Prostate gland (tissue), 2 donors: ENCODE measurements around the gene ORMDL1. TPM values are rescaled to one million over a fixed set of nuclear protein-coding genes. Genes with fewer than 3 reads are reported as not detected.
"Not testable (repeated sequence)": the region's sequence is repeated elsewhere in the genome, so short reads cannot be mapped to it uniquely, and the experiment has no call there.

Source experiments
- DNase-seq: peaks from one replicate; pipeline ENCODE4 v3.0.0-alpha.2; 2019; ENCODE audit warnings: low spot score
- H3K27ac ChIP-seq, 2 donors: fragments of 200-600 bp; sonication (generic); 2 replicates each; pipeline ENCODE4 v1.5.1; 2017 to 2019
- H3K27me3 ChIP-seq: fragments of 200-600 bp; sonication (generic); replicated peaks from 2 replicates; pipeline ENCODE4 v1.5.1; 2019; ENCODE audit not compliant: insufficient read depth
- H3K36me3 ChIP-seq, 2 donors: fragments of 200-600 bp; sonication (generic); 1 replicate in 1 of 2; 2 replicates in 1 of 2; pipeline versions ENCODE4 v1.5.1 to v1.8.1; 2017 to 2019
- H3K4me1 ChIP-seq: fragments of 200-600 bp; sonication (generic); replicated peaks from 2 replicates; pipeline ENCODE4 v1.5.1; 2019
- H3K4me3 ChIP-seq, 2 donors: fragments of 200-600 bp; sonication (generic); 2 replicates each; pipeline ENCODE4 v1.5.1; 2017 to 2019
- H3K9me3 ChIP-seq: fragments of 200-600 bp; sonication (generic); 2 replicates; pipeline ENCODE4 v1.5.1; 2017
- CTCF ChIP-seq, 4 experiments: fragments of 200-600 bp in 2 of 4; fragments of 450-650 bp in 2 of 4; sonication (generic) in 2 of 4; IDR thresholded peaks; 1 replicate in 3 of 4; 2 replicates in 1 of 4; pipeline ENCODE4 v1.5.1; 2016 to 2019; ENCODE audit warnings: antibody characterized with exemption in 4 of 4, mild to moderate bottlenecking in 2 of 4, moderate library complexity in 2 of 4
- POLR2A ChIP-seq: fragments of 450-650 bp; IDR thresholded peaks from one replicate; pipeline ENCODE4 v1.6.1; 2016; ENCODE audit warnings: antibody characterized with exemption, mild to moderate bottlenecking
- POLR2AphosphoS5 ChIP-seq: sonication (generic); formaldehyde crosslinking; IDR thresholded peaks from one replicate; pipeline ENCODE4 v1.6.1; 2017; ENCODE audit warnings: antibody characterized with exemption
- WGBS: methylation state at CpG from one replicate; pipeline ENCODE4 v1.1.5; 2018; 5-methylcytosine and 5-hydroxymethylcytosine counted together
- intact Hi-C: fragments of 100-400 bp; cut with DNase I; formaldehyde crosslinking; loops from one replicate; pipeline ENCODE4 v1.14.2; 2022
- total RNA-seq, 2 donors: library from RNA; depleted of rRNA; stranded (reverse); fragments of >200 nt; gene quantifications; one replicate each; pipeline ENCODE4 v1.1.0, GENCODE V29; 2016

The ORMDL1 gene
- total RNA-seq, 2 donors from 2014 or later = 48.0 to 86.7 TPM

DNA sequence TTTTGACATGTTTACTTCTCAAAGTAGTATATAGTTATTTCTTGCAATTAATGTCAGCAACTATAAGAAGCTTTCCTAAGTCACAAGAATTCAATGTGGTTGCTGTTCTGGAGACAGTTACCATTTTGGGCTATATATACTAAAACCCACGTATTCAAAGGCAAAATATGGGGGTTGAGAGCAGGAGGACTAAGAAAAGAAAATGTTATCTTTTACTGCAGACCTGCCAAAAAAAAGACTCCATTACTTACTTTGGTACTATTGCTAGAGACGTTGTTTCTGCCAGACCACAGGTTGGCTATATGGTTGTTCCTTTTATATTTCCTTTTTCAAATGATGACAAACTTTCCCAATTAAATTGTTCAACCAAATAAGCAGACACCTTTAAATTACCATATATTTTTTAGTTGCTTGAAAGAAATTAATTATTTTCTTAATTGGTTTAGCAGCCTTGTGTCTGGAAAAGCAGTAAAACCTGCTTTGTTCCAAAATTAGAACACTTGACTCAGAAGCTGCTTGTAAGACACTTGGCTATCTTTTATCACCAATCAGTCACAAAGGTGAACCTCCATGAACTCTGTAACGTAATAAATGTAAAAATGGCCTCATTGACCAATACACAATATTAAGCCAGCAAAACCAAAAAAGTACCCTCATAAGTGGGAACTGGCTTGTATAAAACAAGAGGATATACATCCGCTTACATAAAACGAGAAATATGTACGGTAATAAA is 13.4 kb downstream of the ORMDL1 start:
- no peaks in the 10 kb centered on the region for H3K27me3 ChIP-seq
- no peak for DNase-seq
- H3K4me3 ChIP-seq = no peak overlapping the region
- no peaks in the 10 kb centered on the region for H3K36me3 ChIP-seq
- WGBS = 62% methylated on average over 6 of the region's 6 CpGs
- TF ChIP-seq POLR2A (no peak), CTCF (IDR thresholded peaks at IDR 0.05) (no peak), POLR2AphosphoS5 (no peak)
- no peaks in the 10 kb centered on the region for H3K9me3 ChIP-seq
- H3K27ac ChIP-seq = no peak overlapping the region
- peaks cover 3% of the 10 kb centered on the region for H3K4me1 ChIP-seq
- intact Hi-C loops = no loop called here

DNA sequence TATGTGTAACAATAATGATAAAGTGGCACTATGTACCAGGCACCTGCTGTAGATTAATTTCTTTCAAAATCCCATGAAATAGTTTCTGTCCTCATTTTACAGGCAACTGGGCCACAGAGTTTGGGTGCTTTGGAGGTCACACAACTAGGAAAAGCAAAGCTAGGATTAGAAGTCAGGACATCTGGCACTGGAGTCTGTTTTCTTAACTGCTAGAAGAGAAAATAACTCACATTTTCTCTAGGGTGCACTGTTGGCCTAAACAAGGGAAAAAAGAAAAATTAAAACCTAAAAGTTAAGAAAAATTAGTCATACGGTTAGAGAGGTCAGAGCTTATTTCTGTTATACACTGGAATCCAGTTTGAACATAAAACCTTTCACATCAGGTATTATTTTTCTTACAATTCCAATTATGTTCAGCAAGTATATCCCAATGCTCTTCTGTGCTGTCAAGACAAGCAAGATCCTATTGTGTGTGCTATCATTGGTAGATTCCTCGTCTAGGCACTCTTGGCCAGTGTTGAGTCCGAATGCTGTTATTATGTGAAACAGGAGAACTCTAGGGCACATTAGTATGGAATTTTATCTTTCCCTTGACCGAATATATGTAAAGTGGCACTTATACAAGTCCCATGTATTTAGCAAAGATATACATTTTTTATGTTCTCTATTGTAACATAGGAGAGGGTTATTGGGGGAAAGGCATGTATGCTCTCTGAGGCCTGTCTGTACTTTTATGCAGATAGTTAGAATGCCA is 20.1 kb downstream of the ORMDL1 start:
- no peak overlapping the region for H3K4me3 ChIP-seq
- H3K9me3 ChIP-seq = no peaks in the 10 kb centered on the region
- WGBS = 83% methylated on average over 4 of the region's 4 CpGs
- H3K4me1 ChIP-seq = no peaks in the 10 kb centered on the region
- no peak for DNase-seq
- TF ChIP-seq CTCF (IDR thresholded peaks at IDR 0.05) = no peak
- TF ChIP-seq POLR2A = no peak
- no peak for TF ChIP-seq POLR2AphosphoS5
- no peaks in the 10 kb centered on the region for H3K27me3 ChIP-seq
- no peaks in the 10 kb centered on the region for H3K36me3 ChIP-seq
- intact Hi-C loops = no loop called here
- H3K27ac ChIP-seq = no peak overlapping the region

GRCh38 chr2:189762551-189763298 is 21.4 kb downstream of the ORMDL1 start, which contains the start of gene OSGEPL1:
Gene OSGEPL1 (minus strand): TSS chr2:189762792. CDS start chr2:189761640, 1,152 bp downstream.
- Histone ChIP-seq H3K36me3 (no peaks in the 10 kb centered on the region), H3K9me3 (no peaks in the 10 kb centered on the region), H3K27ac (peak within 1 kb of the TSS; percentile 87 to 89), H3K4me1 (no peaks in the 10 kb centered on the region), H3K27me3 (no peaks in the 10 kb centered on the region), H3K4me3 (peak within 1 kb of the TSS; percentile 66 to 78)
- DNase-seq = peak; percentile 91
- TF ChIP-seq CTCF (IDR thresholded peaks at IDR 0.05) (peak in 3 of 4 experiments; percentile 13 to 42 (median 33)), POLR2A (peak; percentile 11), POLR2AphosphoS5 (peak; percentile 60)
- intact Hi-C loops = no loop called here
- WGBS = 0% methylated on average over 33 of the region's 33 CpGs

DNA sequence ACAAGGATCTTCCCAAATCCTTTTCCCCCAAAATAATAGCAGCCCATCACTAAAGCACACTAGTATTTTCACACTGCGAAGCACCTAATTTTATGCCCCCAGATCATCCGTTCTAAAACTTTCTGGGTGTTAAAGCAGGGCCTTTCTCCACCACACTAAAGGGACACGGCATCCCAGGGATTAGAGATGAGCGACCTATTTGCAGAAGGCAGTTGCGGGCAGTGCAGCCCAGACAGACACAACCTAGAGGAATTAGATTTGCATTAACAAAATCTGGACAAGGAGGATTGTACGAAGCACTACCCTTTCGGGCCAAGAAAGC is 21.9 kb downstream of the ORMDL1 start:
- intact Hi-C loops = no loop called here
- TF ChIP-seq POLR2A = no peak
- TF ChIP-seq CTCF (IDR thresholded peaks at IDR 0.05) = no peak
- TF ChIP-seq POLR2AphosphoS5 = no peak
- DNase-seq = no peak
- no peaks in the 10 kb centered on the region for H3K9me3 ChIP-seq
- H3K27ac ChIP-seq = peak overlapping the region; percentile 87 to 89
- H3K36me3 ChIP-seq = no peaks in the 10 kb centered on the region
- H3K4me3 ChIP-seq = peak overlapping the region; percentile 66 to 78
- H3K27me3 ChIP-seq = no peaks in the 10 kb centered on the region
- no peaks in the 10 kb centered on the region for H3K4me1 ChIP-seq
- 1% methylated on average over 7 of the region's 7 CpGs for WGBS

DNA sequence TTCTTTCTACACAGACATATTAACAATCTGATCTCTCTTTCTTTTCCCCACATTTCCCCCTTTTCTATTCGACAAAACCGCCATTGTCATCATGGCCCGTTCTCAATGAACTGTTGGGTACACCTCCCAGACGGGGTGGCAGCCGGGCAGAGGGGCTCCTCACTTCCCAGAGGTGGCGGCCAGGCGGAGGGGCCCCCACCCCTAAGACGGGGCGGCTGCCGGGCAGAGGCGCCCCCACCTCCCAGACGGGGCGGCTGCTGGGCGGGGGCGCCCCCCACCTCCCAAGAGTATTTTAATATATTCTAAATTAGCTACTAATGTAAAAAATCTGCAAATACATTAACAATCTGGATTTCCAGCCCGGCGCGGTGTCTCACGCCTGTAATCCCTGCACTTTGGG is 24.0 kb downstream of the ORMDL1 start:
- H3K36me3 ChIP-seq, H3K27me3 ChIP-seq, DNase-seq, intact Hi-C loops, H3K4me1 ChIP-seq, H3K4me3 ChIP-seq, H3K9me3 ChIP-seq, H3K27ac ChIP-seq: not testable (repeated sequence)
- WGBS = 95% methylated on average over 19 of the region's 19 CpGs
